ENCODE measurements around the gene TUBB4B.

GRCh38 chr9:137198902-137199283 lies 42.2 kb upstream of the TUBB4B start:
- TF ChIP-seq CTCF (IDR thresholded peaks at IDR 0.05; ENCODE audit: low read length) (no peak), EZH2 (IDR thresholded peaks at IDR 0.05; ENCODE audit: borderline replicate concordance, low read length) (no peak)
